ENCODE measurements around the gene EGLN3.

Gene EGLN3

GRCh38 chr14:33958605-33959226 is 7.8 kb upstream of the EGLN3 start:
- no peaks in the 10 kb centered on the region for H3K9me2 ChIP-seq (replicated peaks; ENCODE audit: control insufficient read depth, low read length)
- TF ChIP-seq CTCF (IDR thresholded peaks at IDR 0.05; ENCODE audit: low read depth, low read length, poor library complexity, severe bottlenecking) (no peak), EZH2phosphoT487 (IDR thresholded peaks at IDR 0.05; ENCODE audit: borderline replicate concordance, low read length) (no peak)
- no peak overlapping the region for H3K27ac ChIP-seq (ENCODE audit: low read depth, low read length)
- no peaks in the 10 kb centered on the region for H3K27me3 ChIP-seq (ENCODE audit: control insufficient read depth, low read length)
- no peak overlapping the region for H3K4me2 ChIP-seq (ENCODE audit: low read length)
- no peaks in the 10 kb centered on the region for H3K36me3 ChIP-seq (ENCODE audit: control insufficient read depth, low read length)
- no peaks in the 10 kb centered on the region for H3K9me3 ChIP-seq (ENCODE audit: control insufficient read depth, insufficient read depth, low read length)
- H3F3A ChIP-seq (ENCODE audit: control insufficient read depth, insufficient read depth), result no peaks in the 10 kb centered on the region
- no peaks in the 10 kb centered on the region for H4K20me1 ChIP-seq (ENCODE audit: control insufficient read depth, insufficient read depth, low read depth, low read length)
- H3K4me1 ChIP-seq (ENCODE audit: control insufficient read depth, low read length), result no peaks in the 10 kb centered on the region
- no peaks in the 10 kb centered on the region for H3K79me2 ChIP-seq (ENCODE audit: control insufficient read depth, low read length)
- H3K4me3 ChIP-seq (ENCODE audit: low read length), result no peak overlapping the region

- H3K79me2 ChIP-seq (ENCODE audit: control insufficient read depth, low read length), result no peaks in the 10 kb centered on the region
- TF ChIP-seq CTCF (IDR thresholded peaks at IDR 0.05; ENCODE audit: low read depth, low read length, poor library complexity, severe bottlenecking), result no peak
- TF ChIP-seq EZH2phosphoT487 (IDR thresholded peaks at IDR 0.05; ENCODE audit: borderline replicate concordance, low read length), result no peak
- no peaks in the 10 kb centered on the region for H3F3A ChIP-seq (ENCODE audit: control insufficient read depth, insufficient read depth)
- H3K4me3 ChIP-seq (ENCODE audit: low read length), result no peak overlapping the region
- H3K9me3 ChIP-seq (ENCODE audit: control insufficient read depth, insufficient read depth, low read length), result no peaks in the 10 kb centered on the region
- H4K20me1 ChIP-seq (ENCODE audit: control insufficient read depth, insufficient read depth, low read depth, low read length), result no peaks in the 10 kb centered on the region
- no peak overlapping the region for H3K4me2 ChIP-seq (ENCODE audit: low read length)
- no peaks in the 10 kb centered on the region for H3K4me1 ChIP-seq (ENCODE audit: control insufficient read depth, low read length)
- H3K27me3 ChIP-seq (ENCODE audit: control insufficient read depth, low read length), result no peaks in the 10 kb centered on the region
- H3K27ac ChIP-seq (ENCODE audit: low read depth, low read length), result no peak overlapping the region
- no peaks in the 10 kb centered on the region for H3K9me2 ChIP-seq (replicated peaks; ENCODE audit: control insufficient read depth, low read length)
- H3K36me3 ChIP-seq (ENCODE audit: control insufficient read depth, low read length), result no peaks in the 10 kb centered on the region
These were observed 7.1 kb upstream of the EGLN3 start for GRCh38 chr14:33957993-33958392.

GRCh38 chr14:33957299-33957698 is 6.4 kb upstream of the EGLN3 start:
- Histone ChIP-seq H4K20me1 (ENCODE audit: control insufficient read depth, insufficient read depth, low read depth, low read length) (no peaks in the 10 kb centered on the region), H3K4me2 (ENCODE audit: low read length) (no peak overlapping the region), H3K4me3 (ENCODE audit: low read length) (no peak overlapping the region), H3K4me1 (ENCODE audit: control insufficient read depth, low read length) (no peaks in the 10 kb centered on the region), H3K79me2 (ENCODE audit: control insufficient read depth, low read length) (no peaks in the 10 kb centered on the region), H3K36me3 (ENCODE audit: control insufficient read depth, low read length) (no peaks in the 10 kb centered on the region), H3K9me3 (ENCODE audit: control insufficient read depth, insufficient read depth, low read length) (no peaks in the 10 kb centered on the region), H3F3A (ENCODE audit: control insufficient read depth, insufficient read depth) (no peaks in the 10 kb centered on the region), H3K9me2 (replicated peaks; ENCODE audit: control insufficient read depth, low read length) (no peaks in the 10 kb centered on the region), H3K27me3 (ENCODE audit: control insufficient read depth, low read length) (no peaks in the 10 kb centered on the region), H3K27ac (ENCODE audit: low read depth, low read length) (no peak overlapping the region)
- TF ChIP-seq CTCF (IDR thresholded peaks at IDR 0.05; ENCODE audit: low read depth, low read length, poor library complexity, severe bottlenecking) (no peak), EZH2phosphoT487 (IDR thresholded peaks at IDR 0.05; ENCODE audit: borderline replicate concordance, low read length) (no peak)

Data from DOHH2 (cell line).